HCT116 (cell line): ENCODE measurements around the gene EEA1. TPM values are rescaled to one million over a fixed set of nuclear protein-coding genes. Genes with fewer than 3 reads are reported as not detected.

Experiments
- ATAC-seq: fragments of 200-7000 bp; cut with Tn5 transposase; 2 replicates; pipeline ENCODE4 v1.9.1; 2020; ENCODE audit warnings: mild to moderate bottlenecking, moderate library complexity
- BruUV-seq: library from RNA; stranded (reverse); fragments of 400-500 nt; replicated peaks from 2 replicates; lab custom pipeline; 2021; lab: Mats Ljungman, UMichigan
- CTCF ChIA-PET: fragments of 300-600 bp; sonication (Branson Sonifier 250); formaldehyde crosslinking; loops from one replicate; lab custom pipeline; 2021; ENCODE audit warnings: antibody characterized with exemption; lab: Charles Lee
- POLR2A ChIA-PET: fragments of 300-600, 350-600 bp; sonication (Branson Sonifier 250); formaldehyde crosslinking; loops from one replicate; lab custom pipeline; 2021; ENCODE audit warnings: antibody characterized with exemption; lab: Charles Lee
- RAD21 ChIA-PET, 2 experiments: fragments of 300-600 bp; sonication (Branson Sonifier 250); formaldehyde crosslinking; loops; one replicate each; lab custom pipeline; 2023; ENCODE audit warnings: low total read pairs in 2 of 2; ENCODE audit not compliant: uncharacterized antibody in 2 of 2, unreplicated experiment in 2 of 2, low non-redundant PET in 1 of 2; lab: Charles Lee
- DNase-seq: peaks from one replicate; pipeline ENCODE4 v3.0.0-alpha.2; 2010; ENCODE audit warnings: low read depth, low spot score
- H2AFZ ChIP-seq: fragments of 200-600 bp; shearing (Covaris generic), sonication (generic); 2 replicates; pipeline ENCODE4 v1.6.1; 2017; ENCODE audit warnings: low read depth, mixed run types, mixed read lengths, antibody characterized with exemption, low read length; ENCODE audit not compliant: poor library complexity, severe bottlenecking
- H3K27ac ChIP-seq: 2 replicates; pipeline ENCODE4 v1.5.1; 2012; ENCODE audit warnings: low read depth, low read length
- H3K27me3 ChIP-seq: fragments of 200-600 bp; sonication (generic); 2 replicates; pipeline ENCODE4 v1.6.1; 2016; ENCODE audit warnings: mixed run types, low read length, mixed read lengths; ENCODE audit not compliant: insufficient read depth
- H3K36me3 ChIP-seq, 2 experiments: fragments of 200-500 bp in 1 of 2; fragments of 200-600 bp in 1 of 2; sonication (Bioruptor generic) in 1 of 2; sonication (generic) in 1 of 2; 2 replicates each; pipeline versions ENCODE4 v1.5.1 to v1.6.1; 2014 to 2016; ENCODE audit warnings: low read length in 2 of 2, inconsistent platforms in 1 of 2, mixed read lengths in 1 of 2, mixed run types in 1 of 2; ENCODE audit not compliant: insufficient read depth in 2 of 2, control insufficient read depth in 1 of 2
- H3K4me1 ChIP-seq, 2 experiments: fragments of 200-600 bp in 1 of 2; sonication (generic) in 1 of 2; 2 replicates each; pipeline versions ENCODE4 v1.5.1 to v1.6.1; 2012 to 2017; ENCODE audit warnings: low read length in 2 of 2, inconsistent platforms in 1 of 2, mild to moderate bottlenecking in 1 of 2, mixed read lengths in 1 of 2, mixed run types in 1 of 2, moderate library complexity in 1 of 2; ENCODE audit not compliant: insufficient read depth in 2 of 2, control insufficient read depth in 1 of 2
- H3K4me2 ChIP-seq: fragments of 200-600 bp; sonication (generic); 2 replicates; pipeline ENCODE4 v1.6.1; 2017; ENCODE audit warnings: mixed run types, low read length, mixed read lengths
- H3K4me3 ChIP-seq, 2 experiments: fragments of 200-600 bp in 1 of 2; sonication (generic) in 1 of 2; replicated peaks in 1 of 2; 2 replicates each; pipeline ENCODE4 v1.5.1; 2011 to 2016; ENCODE audit warnings: low read length in 2 of 2, control low read depth in 1 of 2, low read depth in 1 of 2, mild to moderate bottlenecking in 1 of 2, mixed read lengths in 1 of 2, mixed run types in 1 of 2
- H3K79me2 ChIP-seq: fragments of 200-600 bp; sonication (generic); 2 replicates; pipeline ENCODE4 v1.6.1; 2017; ENCODE audit warnings: mild to moderate bottlenecking, mixed run types, low read length, moderate library complexity, mixed read lengths; ENCODE audit not compliant: insufficient read depth
- H3K9ac ChIP-seq: fragments of 200-600 bp; sonication (generic); 2 replicates; pipeline ENCODE4 v1.6.1; 2016; ENCODE audit warnings: low read length, mixed read lengths
- H3K9me2 ChIP-seq: fragments of 200-600 bp; sonication (generic), shearing (Covaris generic); 2 replicates; pipeline ENCODE4 v1.6.1; 2017; ENCODE audit warnings: mixed run types, mild to moderate bottlenecking, moderate library complexity; ENCODE audit not compliant: insufficient read depth
- H3K9me3 ChIP-seq, 2 experiments: fragments of 200-500 bp in 1 of 2; fragments of 200-600 bp in 1 of 2; sonication (Bioruptor generic) in 1 of 2; sonication (generic) in 1 of 2; 2 replicates each; pipeline ENCODE4 v1.6.1; 2014 to 2017; ENCODE audit warnings: low read length in 2 of 2, mixed read lengths in 2 of 2, inconsistent platforms in 1 of 2, low read depth in 1 of 2, mild to moderate bottlenecking in 1 of 2, mixed run types in 1 of 2, moderate library complexity in 1 of 2; ENCODE audit not compliant: control insufficient read depth in 1 of 2, insufficient read depth in 1 of 2
- H4K20me1 ChIP-seq: fragments of 200-600 bp; sonication (generic), shearing (Covaris generic); 2 replicates; pipeline ENCODE4 v1.6.1; 2017; ENCODE audit warnings: mixed run types, mild to moderate bottlenecking, moderate library complexity; ENCODE audit not compliant: insufficient read depth
- CEBPB ChIP-seq: IDR thresholded peaks from 2 replicates; pipeline ENCODE4 v1.6.1; 2012; ENCODE audit warnings: low read depth
- EGR1 ChIP-seq: IDR thresholded peaks from 2 replicates; pipeline ENCODE4 v1.6.1; 2012; ENCODE audit warnings: low read depth
- EZH2phosphoT487 ChIP-seq: fragments of 200-600 bp; IDR thresholded peaks from 2 replicates; pipeline ENCODE4 v1.6.1; 2018; ENCODE audit warnings: antibody characterized with exemption, borderline replicate concordance
- JUND ChIP-seq: IDR thresholded peaks from 2 replicates; pipeline ENCODE4 v1.6.1; 2012
- SRF ChIP-seq: IDR thresholded peaks from 2 replicates; pipeline ENCODE4 v1.6.1; 2012; ENCODE audit warnings: low read depth
- ZFX ChIP-seq: fragments of 450-650 bp; IDR thresholded peaks from 2 replicates; pipeline ENCODE4 v1.6.1; 2017
- ZNF274 ChIP-seq: fragments of 200-500 bp; sonication (Bioruptor generic); IDR thresholded peaks from 2 replicates; pipeline ENCODE4 v1.6.1; 2014; ENCODE audit warnings: mild to moderate bottlenecking, low read depth, low read length, inconsistent platforms
- intact Hi-C: fragments of 100-400 bp; cut with micrococcal nuclease; formaldehyde crosslinking; loops from 2 replicates; pipeline ENCODE4 v1.10.0; 2022
- total RNA-seq: library from RNA; stranded (reverse); gene quantifications from one replicate; pipeline ENCODE4 v1.2.1, GENCODE V29; 2021; ENCODE audit not compliant: unreplicated experiment
- TF ChIP-seq, protein P1 (sequence below): IDR thresholded peaks from 2 replicates; pipeline ENCODE4 v1.6.1; 2012
- TF ChIP-seq, protein P2 (sequence below): IDR thresholded peaks from 2 replicates; pipeline ENCODE4 v1.6.1; 2012; ENCODE audit warnings: low read depth

The EEA1 gene
- total RNA-seq, 1 experiment from 2014 or later: 13.8 TPM

DNA sequence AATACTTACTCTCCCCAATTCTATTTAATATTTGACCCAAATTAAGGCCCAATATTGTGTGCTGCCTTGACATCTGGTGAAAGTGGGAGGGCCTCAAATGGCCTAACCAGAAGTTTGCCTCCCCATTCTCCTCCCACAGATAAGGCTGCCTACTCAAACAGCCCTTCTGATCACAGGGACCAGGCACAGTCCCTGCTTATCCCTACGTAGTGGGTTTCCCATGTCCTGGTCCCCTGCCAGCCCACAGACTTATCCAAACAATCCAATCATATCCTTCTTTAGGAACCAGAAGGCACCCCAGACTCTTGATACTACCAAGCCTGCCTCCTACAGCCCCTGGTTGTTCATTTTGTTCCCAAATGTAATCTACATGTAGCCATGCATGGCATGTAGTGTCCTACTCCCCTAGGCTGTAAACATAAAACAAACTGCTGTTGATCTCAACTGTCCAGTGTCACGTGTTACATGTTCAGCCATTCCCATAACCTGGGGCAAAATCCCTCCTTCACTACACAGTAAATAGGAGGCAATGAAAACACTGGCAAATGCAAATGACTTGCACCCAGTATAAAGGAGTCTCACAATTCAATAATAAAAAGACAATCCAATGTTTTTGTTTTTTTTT is 49.3 kb downstream of the EEA1 start:
- peaks cover 0 to 5% of the 10 kb centered on the region in 2 experiments; a peak in 1 of 4 replicates for H3K4me1 ChIP-seq
- no peak for DNase-seq
- no peaks in the 10 kb centered on the region for H3K9me2 ChIP-seq
- no TSS peak for BruUV-seq
- H3K36me3 ChIP-seq: no peaks in the 10 kb centered on the region
- ATAC-seq: no peak
- ChIA-PET POLR2A (no interaction called here), RAD21 (no interaction called here), CTCF (no interaction called here)
- H3K79me2 ChIP-seq: no peaks in the 10 kb centered on the region
- no peak overlapping the region for H3K4me3 ChIP-seq
- H3K27me3 ChIP-seq: no peaks in the 10 kb centered on the region
- H3K9me3 ChIP-seq: no peaks in the 10 kb centered on the region
- intact Hi-C loops: no loop called here
- H4K20me1 ChIP-seq: no peaks in the 10 kb centered on the region
- no peak overlapping the region for H3K9ac ChIP-seq
- H2AFZ ChIP-seq: no peak overlapping the region
- H3K27ac ChIP-seq: no peak overlapping the region
- no peak overlapping the region for H3K4me2 ChIP-seq
- no peak for TF ChIP-seq SRF
- TF ChIP-seq JUND: no peak
- no peak for TF ChIP-seq CEBPB
- TF ChIP-seq ZNF274: no peak
- TF ChIP-seq, protein P1, sequence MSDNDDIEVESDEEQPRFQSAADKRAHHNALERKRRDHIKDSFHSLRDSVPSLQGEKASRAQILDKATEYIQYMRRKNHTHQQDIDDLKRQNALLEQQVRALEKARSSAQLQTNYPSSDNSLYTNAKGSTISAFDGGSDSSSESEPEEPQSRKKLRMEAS: no peak
- TF ChIP-seq EGR1: no peak
- TF ChIP-seq, protein P2, sequence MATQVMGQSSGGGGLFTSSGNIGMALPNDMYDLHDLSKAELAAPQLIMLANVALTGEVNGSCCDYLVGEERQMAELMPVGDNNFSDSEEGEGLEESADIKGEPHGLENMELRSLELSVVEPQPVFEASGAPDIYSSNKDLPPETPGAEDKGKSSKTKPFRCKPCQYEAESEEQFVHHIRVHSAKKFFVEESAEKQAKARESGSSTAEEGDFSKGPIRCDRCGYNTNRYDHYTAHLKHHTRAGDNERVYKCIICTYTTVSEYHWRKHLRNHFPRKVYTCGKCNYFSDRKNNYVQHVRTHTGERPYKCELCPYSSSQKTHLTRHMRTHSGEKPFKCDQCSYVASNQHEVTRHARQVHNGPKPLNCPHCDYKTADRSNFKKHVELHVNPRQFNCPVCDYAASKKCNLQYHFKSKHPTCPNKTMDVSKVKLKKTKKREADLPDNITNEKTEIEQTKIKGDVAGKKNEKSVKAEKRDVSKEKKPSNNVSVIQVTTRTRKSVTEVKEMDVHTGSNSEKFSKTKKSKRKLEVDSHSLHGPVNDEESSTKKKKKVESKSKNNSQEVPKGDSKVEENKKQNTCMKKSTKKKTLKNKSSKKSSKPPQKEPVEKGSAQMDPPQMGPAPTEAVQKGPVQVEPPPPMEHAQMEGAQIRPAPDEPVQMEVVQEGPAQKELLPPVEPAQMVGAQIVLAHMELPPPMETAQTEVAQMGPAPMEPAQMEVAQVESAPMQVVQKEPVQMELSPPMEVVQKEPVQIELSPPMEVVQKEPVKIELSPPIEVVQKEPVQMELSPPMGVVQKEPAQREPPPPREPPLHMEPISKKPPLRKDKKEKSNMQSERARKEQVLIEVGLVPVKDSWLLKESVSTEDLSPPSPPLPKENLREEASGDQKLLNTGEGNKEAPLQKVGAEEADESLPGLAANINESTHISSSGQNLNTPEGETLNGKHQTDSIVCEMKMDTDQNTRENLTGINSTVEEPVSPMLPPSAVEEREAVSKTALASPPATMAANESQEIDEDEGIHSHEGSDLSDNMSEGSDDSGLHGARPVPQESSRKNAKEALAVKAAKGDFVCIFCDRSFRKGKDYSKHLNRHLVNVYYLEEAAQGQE: no peak
- no peak for TF ChIP-seq ZFX
- TF ChIP-seq EZH2phosphoT487: no peak
